SIG-M5 (cell line): Measurements from ENCODE around the gene BMP10.

Experiments
- DNase-seq: peaks from one replicate; lab custom pipeline; 2025; lab: John Stamatoyannopoulos, UW

BMP10 gene, protein sequence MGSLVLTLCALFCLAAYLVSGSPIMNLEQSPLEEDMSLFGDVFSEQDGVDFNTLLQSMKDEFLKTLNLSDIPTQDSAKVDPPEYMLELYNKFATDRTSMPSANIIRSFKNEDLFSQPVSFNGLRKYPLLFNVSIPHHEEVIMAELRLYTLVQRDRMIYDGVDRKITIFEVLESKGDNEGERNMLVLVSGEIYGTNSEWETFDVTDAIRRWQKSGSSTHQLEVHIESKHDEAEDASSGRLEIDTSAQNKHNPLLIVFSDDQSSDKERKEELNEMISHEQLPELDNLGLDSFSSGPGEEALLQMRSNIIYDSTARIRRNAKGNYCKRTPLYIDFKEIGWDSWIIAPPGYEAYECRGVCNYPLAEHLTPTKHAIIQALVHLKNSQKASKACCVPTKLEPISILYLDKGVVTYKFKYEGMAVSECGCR

DNA sequence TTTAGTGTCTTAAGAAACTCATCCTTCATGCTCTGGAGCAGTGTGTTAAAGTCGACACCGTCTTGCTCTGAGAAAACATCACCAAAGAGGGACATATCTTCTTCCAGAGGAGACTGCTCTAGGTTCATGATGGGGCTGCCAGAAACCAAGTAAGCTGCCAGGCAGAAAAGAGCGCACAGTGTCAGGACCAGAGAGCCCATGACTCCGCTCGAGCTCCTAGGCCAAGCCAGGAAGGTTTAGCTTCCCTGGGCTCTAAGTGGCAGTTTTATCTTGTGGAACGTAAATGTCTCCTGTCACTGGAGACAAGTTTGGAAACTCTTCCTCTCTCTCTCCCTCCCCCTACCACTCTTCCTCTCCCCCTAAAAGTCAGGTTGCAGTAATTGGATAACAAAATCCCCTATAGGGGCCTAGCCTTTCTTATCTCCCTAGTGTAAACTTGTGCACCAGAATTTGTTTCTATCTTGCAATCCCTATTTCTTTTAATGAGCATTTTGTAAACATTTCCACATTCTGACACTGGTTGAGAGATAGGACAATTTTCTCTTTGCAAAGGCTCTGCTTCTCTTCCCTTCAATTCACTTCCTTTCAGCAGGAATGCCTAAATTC, at the start of gene BMP10:
TSS of gene BMP10 (minus strand) at position 239 of the 606 bp plus-strand sequence. CDS start at position 200, 39 bp downstream.
- no peak for DNase-seq

DNA sequence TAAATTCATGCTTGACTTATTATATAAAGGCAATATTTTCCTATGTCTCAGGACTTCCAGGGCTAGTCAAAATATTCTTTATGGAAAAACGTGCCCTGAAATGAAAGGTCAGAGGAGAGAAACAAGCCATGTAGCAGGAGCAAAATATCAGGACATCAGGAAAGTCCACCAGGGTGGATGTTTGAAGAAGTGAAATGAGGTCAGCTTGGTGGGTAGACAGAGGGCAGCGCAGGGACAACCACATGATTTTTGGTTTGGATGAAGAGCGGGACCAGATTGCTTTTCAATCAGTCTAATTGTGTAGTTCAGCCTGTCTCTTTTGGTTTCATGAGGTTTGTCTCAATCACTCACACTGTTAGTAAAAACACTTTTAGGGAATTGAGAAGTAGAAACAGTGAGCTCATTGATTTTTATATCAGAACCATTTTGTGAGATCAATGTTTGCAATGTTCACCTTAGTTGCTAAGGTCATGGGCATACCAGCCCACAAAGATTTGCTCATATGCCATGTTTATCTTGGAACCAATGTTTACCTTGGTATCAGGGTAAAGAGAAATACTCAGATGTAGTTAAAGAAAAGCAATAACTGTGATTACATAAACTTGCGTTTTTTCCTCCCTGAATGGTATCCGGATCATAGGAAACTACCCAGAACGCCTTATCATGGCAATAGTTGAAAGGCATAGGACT, 49.4 kb upstream of the BMP10 start:
- no peak for DNase-seq

DNA sequence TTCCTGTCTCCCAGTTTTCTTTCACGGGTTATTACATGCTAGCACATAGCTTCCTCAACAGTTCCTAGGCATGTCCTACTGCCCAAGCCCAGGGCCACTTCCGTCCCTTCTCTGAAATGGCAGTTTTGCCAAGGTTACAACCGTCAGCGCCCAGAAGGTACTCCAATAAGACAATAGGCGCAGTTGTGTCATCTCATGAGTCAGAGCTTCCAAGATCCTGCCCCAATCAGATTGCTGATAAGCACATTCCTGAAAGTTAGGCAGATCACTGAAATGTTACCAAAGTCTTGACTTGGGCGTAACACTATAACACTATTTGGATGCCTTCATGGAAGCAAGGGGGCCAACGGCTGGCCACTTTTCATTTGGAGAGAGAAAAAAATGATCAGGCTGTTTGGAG, 47.3 kb upstream of the BMP10 start:
- no peak for DNase-seq

DNA sequence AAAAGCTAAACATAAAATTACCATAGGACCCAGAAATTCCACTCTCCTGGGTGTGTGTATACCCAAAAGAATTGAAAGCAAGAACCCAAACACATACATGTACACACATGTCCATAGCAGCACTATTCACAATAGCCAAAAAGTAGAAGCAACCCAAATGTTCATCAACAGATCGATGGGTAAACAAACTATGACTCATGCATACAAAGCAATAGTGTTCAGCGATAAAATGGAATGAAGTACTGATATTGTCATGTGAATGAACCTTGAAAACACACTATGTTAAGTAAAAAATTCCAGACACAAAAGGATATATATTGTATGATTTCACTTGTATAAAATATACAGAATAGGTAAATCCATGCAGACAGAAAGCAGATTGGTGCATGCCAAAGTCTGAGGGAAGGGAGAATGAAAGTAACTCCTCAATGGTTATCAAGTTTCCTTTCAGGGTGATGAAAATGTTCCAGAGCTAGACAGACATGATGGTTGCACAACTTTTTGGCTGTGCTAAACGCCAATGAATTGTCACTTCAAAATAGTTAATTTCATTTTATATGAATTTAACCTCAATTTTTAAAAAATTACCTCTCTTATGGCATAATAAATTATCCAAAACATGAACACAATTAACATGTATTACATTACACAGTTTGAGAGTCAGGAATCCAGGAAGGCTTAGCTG, 46.0 kb upstream of the BMP10 start:
- DNase-seq = no peak

DNA sequence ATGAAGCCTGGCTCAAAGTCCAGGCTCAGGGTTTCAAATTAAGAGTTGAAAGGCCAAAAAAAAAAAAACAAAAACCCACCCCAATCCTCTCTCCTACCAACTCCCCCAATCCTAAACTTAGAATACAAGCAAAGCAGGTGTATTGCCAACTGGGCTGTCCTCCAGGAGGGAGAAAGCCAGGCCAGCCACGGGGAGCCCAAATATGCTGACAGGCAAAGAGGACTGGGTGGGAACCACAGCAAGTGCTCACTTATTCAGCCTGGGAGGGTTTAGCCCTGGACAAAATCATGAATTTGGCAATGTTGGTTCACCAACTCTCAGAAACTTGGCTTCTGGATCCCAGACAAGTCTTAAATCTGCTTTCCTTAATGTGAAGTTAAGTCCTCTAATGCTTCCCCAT, 45.0 kb upstream of the BMP10 start:
- no peak for DNase-seq

DNA sequence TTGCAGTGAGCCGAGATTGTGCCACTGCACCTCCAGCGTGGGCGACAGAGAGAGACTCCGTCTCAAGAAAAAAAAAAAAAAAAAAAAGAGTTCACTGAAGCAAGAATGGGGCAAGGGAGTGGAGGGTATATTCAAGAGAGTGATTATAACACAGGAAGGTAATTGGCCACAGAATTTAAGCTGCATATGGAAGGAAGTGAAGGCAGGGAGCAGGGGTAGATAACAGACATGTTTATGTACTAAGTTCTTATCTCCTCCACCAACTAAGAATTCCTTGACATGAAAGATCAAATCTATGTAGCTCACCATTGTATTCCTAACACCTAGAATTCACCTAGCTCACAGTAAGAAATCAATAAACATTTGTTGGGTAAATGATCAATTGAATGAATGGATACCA, 44.2 kb upstream of the BMP10 start:
- no peak for DNase-seq

DNA sequence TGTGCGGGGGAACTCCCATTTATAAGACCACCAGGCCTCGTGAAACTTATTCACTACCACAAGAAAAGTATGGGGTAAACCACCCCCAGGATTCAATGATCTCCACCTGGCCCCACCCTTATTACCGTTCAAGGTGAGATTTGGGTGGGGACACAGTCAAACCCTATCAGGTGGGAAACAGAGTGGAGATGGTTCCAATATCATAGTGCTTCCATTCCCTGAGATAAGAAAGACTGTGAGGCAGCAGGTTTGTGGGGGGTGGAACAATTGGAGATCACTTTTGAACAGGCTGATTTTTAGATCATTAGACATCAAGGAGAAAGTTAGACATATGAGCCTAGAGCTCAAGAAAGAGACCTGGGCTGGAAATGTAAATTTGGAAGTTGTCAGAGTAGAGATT, 42.2 kb upstream of the BMP10 start:
- no peak for DNase-seq

DNA sequence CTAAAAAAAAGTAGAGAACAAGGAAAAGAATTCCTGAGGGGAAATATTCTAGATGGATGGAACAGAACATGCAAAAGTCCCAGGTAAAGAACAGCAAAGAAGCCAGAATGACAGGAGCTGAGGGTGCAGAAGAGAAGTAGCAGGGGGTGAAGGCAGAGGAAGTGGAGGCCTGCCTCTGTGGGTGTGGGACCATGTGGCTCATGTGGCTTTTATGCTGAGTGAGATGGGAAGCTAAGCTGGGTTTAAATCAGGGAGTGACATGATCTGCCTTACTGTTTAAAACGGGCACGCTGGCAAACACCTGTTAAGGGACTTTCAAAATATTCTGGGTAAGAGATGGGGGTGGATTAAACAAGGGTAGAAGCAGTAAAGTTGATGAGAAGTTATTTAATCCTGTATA, 41.5 kb upstream of the BMP10 start:
- DNase-seq = no peak

DNA sequence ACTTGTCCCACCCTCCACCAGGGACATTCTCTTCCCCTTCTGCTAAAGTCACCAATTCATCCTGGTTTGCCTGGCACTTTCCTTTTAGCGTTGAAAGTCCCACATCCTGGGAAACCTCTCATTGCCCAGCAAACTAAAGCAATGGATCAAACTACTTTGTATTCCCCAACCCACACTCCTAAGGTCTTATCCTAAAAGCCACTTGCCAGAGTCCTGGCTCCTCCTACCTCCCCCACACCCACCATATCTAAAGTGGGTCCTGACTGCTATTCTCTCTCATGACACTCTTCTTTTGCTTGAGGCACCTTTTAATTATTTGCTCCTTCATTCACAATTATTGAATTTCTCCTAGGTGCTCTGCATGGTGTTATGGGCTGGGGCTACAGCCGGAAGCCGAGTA, 40.9 kb upstream of the BMP10 start:
- DNase-seq = no peak

DNA sequence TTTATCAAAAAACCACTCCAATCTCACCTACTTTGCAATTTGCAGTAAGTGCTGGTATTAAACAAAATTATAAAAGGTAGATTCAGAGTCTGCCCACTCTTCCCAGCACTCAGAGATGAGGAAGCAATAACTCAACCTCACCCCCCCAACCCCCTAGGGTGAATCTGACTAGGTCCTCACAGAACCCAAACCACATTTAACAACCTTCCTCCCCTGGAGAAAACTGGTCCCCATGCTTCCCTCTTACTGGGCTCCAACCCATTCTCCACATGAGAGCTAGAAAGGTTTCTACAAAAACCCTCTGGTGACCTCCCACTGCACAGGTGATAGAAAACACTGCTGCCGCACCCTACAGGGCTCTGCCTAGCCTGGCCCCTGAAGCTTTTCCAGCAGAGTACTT, 40.5 kb upstream of the BMP10 start:
- DNase-seq = no peak

DNA sequence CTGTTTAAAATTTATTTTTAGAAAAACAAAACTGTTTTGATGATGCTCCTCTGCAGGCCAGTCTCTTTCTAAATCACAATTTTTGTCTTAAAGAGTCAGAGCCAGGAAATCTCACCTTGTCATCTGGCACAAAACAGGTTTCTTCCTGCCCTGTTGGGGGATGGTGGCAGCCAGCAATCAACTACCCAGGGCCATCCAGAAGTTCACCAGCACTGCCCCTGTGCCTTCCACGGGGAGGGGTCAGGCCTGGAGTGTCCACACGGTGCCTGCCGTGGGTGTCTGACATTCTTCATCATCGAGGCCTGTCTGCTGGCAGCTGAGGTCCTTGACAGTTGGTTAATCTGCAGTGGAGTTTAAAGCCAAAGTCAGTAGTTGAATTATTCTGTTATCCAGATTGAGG, 40.0 kb upstream of the BMP10 start:
- DNase-seq = no peak

DNA sequence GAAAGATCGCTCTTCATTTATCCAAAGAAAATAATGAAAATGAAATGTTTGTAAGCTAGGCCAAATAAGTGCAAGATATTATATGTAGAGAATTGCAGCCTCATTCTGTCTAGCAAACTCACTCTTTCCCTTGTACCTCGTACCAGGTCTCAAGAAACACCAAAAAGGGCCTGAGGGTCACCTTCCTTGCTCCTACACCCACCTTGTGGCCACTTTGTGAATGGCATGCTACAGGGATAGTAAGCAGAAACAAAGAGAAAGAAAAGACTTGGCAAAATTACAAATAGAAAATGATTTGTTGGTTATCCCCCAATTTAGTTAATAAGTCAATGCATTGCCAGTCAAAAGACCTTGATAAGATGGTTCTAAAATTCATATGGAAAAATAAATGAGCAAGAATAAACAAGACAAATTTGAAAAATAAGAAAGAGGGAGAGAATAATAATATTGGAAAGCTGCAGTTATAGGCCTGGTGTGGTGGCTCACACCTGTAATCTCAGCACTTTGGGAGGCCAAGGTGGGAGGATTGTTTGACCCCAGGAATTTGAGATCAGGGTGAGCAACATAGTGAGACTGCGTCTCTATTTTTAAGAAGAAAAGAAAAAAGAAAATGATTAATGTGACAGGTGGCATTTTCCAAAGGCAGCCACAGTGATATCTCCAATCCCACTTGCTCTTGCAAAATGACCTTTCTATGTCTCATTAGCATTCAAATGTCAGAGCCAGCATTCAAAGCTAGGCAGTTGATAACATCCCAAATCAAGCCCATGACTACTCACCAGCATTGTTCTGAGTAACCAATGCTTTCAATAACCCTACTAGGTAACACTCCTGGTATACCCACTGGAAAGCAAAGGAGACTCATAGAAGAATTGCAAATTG, 38.8 kb upstream of the BMP10 start:
- no peak for DNase-seq

DNA sequence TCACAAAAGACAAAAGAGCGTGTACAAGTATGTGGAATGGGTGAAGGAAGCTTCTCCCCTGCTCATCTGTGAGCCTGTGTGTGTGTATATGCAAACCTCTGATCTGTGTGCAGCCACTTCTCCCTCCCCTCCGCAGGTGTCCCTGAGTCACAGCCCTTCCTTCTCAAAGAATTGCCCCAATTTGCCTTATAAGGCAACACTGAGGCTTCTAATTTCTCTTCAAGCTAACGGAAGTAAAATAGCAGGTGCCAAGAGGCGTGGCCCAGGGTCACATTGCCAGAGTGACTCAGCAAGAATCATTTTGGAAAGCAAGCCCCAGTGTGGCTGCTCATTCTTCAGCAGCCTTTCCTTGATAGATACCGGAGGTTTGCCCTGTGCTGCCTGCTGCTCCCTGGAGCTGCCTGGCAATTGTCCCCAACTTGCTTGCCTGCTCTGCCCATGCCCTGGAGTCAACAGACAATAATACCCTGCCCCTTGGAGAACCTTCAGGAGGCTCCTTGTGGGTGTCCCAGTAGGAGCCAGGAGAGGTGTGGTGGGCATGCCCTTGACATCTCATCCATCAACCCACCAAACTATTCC, 37.3 kb upstream of the BMP10 start:
- DNase-seq = peak; percentile 95

DNA sequence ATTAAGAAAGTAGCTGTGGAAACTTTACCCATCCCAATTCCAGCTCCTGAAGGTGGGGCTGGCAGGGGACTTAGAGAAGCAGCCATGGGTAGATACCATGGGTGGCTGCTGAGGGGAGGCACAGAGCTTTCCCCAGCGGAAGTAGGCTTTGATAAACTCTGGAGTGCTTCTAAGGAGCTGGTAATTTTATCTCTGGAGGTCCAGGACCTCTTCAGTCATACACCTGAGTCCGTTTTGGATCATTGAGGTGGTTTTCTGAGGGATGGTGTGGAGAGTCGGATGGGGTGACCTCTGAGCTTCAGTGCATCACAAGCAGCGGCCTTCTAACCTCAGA, 36.7 kb upstream of the BMP10 start:
- DNase-seq = no peak

DNA sequence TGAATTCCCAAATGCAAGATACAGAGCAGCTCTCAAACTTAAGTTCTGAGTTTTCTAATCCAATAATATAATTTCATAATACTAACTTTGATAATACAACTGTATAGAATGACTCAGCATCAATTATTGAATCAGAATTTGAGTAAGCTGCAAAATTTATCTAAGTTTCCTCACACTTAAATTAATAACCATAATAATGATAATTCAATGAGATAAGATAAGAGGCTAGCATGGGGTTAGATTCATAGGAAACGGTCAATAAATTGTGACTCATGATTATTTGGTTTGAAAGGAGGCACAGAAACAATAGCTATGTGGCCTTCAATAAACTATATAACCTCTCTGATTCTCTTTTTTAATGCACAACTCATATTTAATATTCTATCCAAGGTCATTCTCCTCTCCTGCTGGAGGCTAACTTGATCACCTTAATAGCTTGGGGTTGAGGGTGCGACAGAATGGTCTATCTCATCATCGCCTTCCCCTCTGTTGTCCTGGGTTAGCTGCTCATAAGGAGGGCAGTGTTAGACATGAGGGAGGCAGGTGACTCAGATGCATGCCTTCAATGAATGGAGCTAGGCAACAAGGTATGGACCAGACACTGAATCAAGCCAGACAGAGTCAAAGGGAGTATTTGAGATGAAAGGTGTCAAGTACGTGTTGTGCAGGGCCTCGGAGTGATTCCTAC, 36.2 kb upstream of the BMP10 start:
- DNase-seq = no peak

DNA sequence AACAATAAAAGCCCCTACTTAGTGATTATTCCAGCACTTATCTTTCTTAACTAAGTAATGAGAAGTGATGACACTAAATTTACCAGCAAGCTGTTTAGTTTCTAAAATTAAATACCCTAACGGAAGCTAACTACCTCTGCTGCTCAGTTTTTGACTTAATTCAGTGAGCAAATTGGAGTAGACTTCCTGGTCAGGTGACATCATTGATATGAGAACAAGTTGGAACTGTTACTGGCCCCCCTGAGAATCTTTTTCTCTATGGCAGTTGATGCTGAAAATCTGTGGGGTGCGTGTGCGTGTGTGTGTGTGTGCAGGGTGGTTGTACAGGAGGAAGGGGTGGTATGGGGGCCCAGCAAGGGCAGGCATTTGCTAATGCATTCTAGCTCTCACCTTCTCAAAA, 35.5 kb upstream of the BMP10 start:
- DNase-seq = no peak

DNA sequence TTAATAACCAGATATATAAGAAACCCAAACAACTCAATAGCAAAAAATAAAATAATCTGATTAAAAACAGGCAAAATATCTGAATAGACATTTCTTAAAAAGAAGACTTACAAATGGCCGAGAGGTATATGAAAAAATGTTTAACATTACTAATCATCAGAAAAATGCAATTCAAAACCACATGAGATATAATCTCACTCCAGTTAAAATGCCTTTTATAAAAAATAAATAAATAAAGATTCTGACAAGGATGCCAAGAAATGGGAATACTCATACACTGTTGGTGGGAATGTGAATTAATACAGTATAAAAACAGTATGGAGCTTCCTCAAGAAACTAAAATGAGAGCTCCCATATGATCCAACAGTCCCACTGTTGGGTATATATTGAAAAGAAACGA, 33.9 kb upstream of the BMP10 start:
- no peak for DNase-seq

DNA sequence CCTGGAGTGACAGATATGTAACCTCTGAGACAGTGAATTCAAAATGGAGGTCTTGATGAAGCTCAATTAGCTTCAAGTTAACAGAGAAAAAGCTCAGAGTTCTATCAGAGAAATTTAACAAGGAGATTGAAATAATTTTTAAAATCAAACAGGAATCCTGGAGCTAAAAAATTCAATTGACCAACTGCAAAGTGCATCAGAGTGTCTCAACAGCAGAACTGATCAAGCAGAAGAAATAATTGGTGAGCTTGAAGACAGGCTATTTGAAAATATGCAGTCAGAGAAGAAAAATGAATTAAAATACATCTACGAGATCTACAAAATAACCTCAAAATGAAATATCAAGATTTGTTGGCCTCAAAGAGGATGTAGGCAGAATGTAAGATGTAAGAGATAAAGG, 30.4 kb upstream of the BMP10 start:
- no peak for DNase-seq

DNA sequence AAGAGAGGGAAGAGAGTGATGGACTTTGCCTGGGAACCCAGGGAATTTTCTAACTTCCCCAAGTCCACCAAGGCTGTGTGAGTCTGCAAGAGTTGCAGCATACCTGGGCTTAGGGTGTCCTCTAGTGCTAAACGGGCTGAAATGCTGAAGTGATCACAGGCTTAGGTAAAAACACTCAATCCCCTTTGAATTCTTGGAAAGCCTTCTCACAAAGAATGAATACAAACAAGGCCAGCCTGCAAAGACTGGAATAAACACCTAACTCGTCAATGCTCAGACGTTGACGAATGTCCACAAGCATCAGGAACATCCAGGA, 30.0 kb upstream of the BMP10 start:
- no peak for DNase-seq

DNA sequence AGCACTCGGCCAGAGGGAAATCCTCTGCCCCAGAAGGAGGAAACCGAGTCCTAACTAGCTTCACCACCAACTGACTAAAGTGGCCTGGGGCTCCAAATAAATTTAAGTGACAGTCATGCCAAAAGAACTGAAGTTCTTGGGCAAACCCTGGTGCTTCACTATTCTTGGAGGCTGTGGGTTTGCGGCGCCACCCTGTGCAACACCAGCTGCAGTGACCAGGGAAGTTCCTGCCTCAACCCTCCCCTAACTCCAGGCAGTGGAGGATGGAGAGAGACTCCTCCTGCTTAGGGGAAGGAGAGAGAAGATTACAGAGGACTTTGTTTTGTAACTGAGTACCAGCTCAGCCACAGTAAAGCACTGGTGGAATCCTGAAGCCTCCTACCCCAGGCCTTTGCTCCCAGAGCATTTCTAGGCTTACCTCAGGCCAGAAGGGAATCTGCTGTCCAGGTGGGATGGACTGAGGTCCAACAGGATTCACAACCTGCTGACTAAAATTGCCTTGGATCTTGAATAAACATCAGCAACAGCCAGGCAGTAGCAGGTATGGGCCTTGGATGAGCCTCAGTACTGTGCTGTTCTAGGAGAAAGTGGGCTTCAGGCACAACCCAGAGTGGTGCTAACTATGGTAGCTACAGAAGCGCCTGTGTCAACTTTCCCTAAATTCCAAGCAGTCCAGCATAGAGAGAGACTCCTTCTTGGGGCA, 29.4 kb upstream of the BMP10 start:
- DNase-seq = no peak
